K562 (cell line): Measurements from ENCODE around the gene CPNE1. TPM values are rescaled to one million over a fixed set of nuclear protein-coding genes. Genes with fewer than 3 reads are reported as not detected.
A peak's percentile ranks its signal among the peaks of the same experiment; 100 is the strongest.

Source experiments
- BCL6 ChIP-seq: fragments of 250-450 bp; sonication (Bioruptor Pico); IDR thresholded peaks from 2 replicates; pipeline ENCODE4 v1.4.0; 2020
- EGR1 ChIP-seq: fragments of 450-650 bp; conservative IDR thresholded peaks from 2 replicates; pipeline ENCODE4 v1.6.1; 2017; ENCODE audit warnings: mild to moderate bottlenecking
- ELF2 ChIP-seq: fragments of 250-450 bp; sonication (Bioruptor Pico); IDR thresholded peaks from 2 replicates; pipeline ENCODE4 v1.5.0; 2021; ENCODE audit warnings: mild to moderate bottlenecking
- ETV5 ChIP-seq: sonication (generic); formaldehyde crosslinking; IDR thresholded peaks from 2 replicates; pipeline ENCODE4 v1.4.0; 2020; ENCODE audit warnings: low read depth, mild to moderate bottlenecking, missing genetic modification reagents
- HDAC2 ChIP-seq: fragments of 450-650 bp; IDR thresholded peaks from 2 replicates; pipeline ENCODE4 v1.6.1; 2016; ENCODE audit warnings: mild to moderate bottlenecking
- HDGF ChIP-seq: fragments of 450-650 bp; IDR thresholded peaks from 2 replicates; pipeline ENCODE4 v1.6.1; 2016
- IRF2 ChIP-seq: sonication (generic); formaldehyde crosslinking; IDR thresholded peaks from 2 replicates; pipeline ENCODE4 v1.8.1; 2022; ENCODE audit warnings: mild to moderate bottlenecking, missing genetic modification reagents
- MGA ChIP-seq: fragments of 450-650 bp; IDR thresholded peaks from 2 replicates; pipeline ENCODE4 v1.6.1; 2016; ENCODE audit warnings: mild to moderate bottlenecking, moderate library complexity
- NFATC3 ChIP-seq: fragments of 450-650 bp; IDR thresholded peaks from 2 replicates; pipeline ENCODE4 v1.6.1; 2017; ENCODE audit warnings: mild to moderate bottlenecking
- POLR2A ChIP-seq: fragments of 450-650 bp; conservative IDR thresholded peaks from 2 replicates; pipeline ENCODE4 v1.6.1; 2016
- POLR2B ChIP-seq: fragments of 450-650 bp; IDR thresholded peaks from 2 replicates; pipeline ENCODE4 v1.6.1; 2018; ENCODE audit warnings: low read depth; ENCODE audit not compliant: partially characterized antibody
- RBM34 ChIP-seq: fragments of 200-400 bp; formaldehyde crosslinking; IDR thresholded peaks from 2 replicates; pipeline ENCODE4 v1.6.1; 2018; ENCODE audit warnings: low read length, borderline replicate concordance; ENCODE audit not compliant: insufficient read depth
- SMAD2 ChIP-seq: fragments of 150-350 bp; IDR thresholded peaks from 2 replicates; pipeline ENCODE4 v1.6.1; 2014; ENCODE audit warnings: low read depth, mild to moderate bottlenecking, low read length
- USF1 ChIP-seq: sonication (generic); formaldehyde crosslinking; IDR thresholded peaks from 2 replicates; pipeline ENCODE4 v1.9.0; 2022; ENCODE audit warnings: mild to moderate bottlenecking, missing genetic modification reagents
- ZNF707 ChIP-seq: fragments of 250-450 bp; sonication (Bioruptor Pico); conservative IDR thresholded peaks from 2 replicates; pipeline ENCODE4 v1.8.0; 2022; ENCODE audit warnings: inconsistent platforms, mild to moderate bottlenecking, moderate library complexity
- polyA plus RNA-seq, 8 experiments: library from polyadenylated mRNA; depleted of rRNA in 4 of 8; stranded (reverse) in 5 of 8; unstranded in 3 of 8; fragments of >200 nt; fragmentation: Nextera tagmentation in 2 of 8; fragmentation: Illumina TruSeq in 1 of 8; extraction: Ambion mirVana in 2 of 8; extraction: Trizol in 1 of 8; gene quantifications; 2 replicates each; pipeline versions ENCODE4 v1.2.1 to v1.2.3, GENCODE V29; 2011 to 2014; ENCODE audit warnings: inconsistent platforms in 1 of 8, missing spikeins in 1 of 8
- total RNA-seq, 7 experiments: library from RNA; depleted of rRNA in 6 of 7; stranded (reverse); fragments of >200 nt in 6 of 7; fragmentation: Illumina TruSeq in 2 of 7; extraction: Trizol in 2 of 7; gene quantifications; 2 replicates each; pipeline versions ENCODE4 v1.2.1 to v1.2.3, GENCODE V29; 2011 to 2021; ENCODE audit warnings: low replicate concordance in 1 of 7

The CPNE1 gene
- total and polyA plus RNA-seq, 9 of the 15 experiments (the other 6 are each of a cell fraction or from before 2014, with no cell fraction given), result 42.1 to 102 (median 56.0) TPM

GRCh38 chr20:35663516-35664465 lies 909 bp downstream of the CPNE1 start (continued):
- 0 out of 2 replicates have a peak, but pooled peaks have one; percentile 12 for TF ChIP-seq MGA
- TF ChIP-seq RBM34, result no peak
- TF ChIP-seq ETV5 (CRISPR knock-in tag), result peak; percentile 10; the same call in 1 of the 2 replicates
- no peak for TF ChIP-seq IRF2
- TF ChIP-seq EGR1, result peak; percentile 75
- TF ChIP-seq HDAC2, result peak; percentile 68
- TF ChIP-seq ZNF707 (CRISPR knock-in tag), result no peak
- TF ChIP-seq ELF2 (CRISPR knock-in tag), result 0 out of 2 replicates have a peak, but pooled peaks have one; percentile 51
- TF ChIP-seq SMAD2, result no peak
- 0 out of 2 replicates have a peak, but pooled peaks have one; percentile 8 for TF ChIP-seq USF1 (CRISPR knock-in tag)
- 0 out of 2 replicates have a peak, but pooled peaks have one; percentile 28 for TF ChIP-seq NFATC3
- TF ChIP-seq BCL6 (CRISPR knock-in tag), result no peak
- TF ChIP-seq POLR2A, result 0 out of 2 replicates have a peak, but pooled peaks have one; percentile 10
- TF ChIP-seq HDGF, result 0 out of 2 replicates have a peak, but pooled peaks have one; percentile 65
- TF ChIP-seq POLR2B, result peak; percentile 29
